Smooth muscle cell (in vitro differentiated cells): ENCODE results near the gene BAIAP2L1. TPM values are rescaled to one million over a fixed set of nuclear protein-coding genes. Genes with fewer than 3 reads are reported as not detected.
"Not testable (repeated sequence)": the region's sequence is repeated elsewhere in the genome, so short reads cannot be mapped to it uniquely, and the experiment has no call there.

Experiments
- DNase-seq: peaks from one replicate; lab custom pipeline; 2025; ENCODE audit not compliant: unreplicated experiment; lab: John Stamatoyannopoulos, UW
- H2AFZ ChIP-seq: fragments of 200-600 bp; sonication (generic); 2 replicates; pipeline ENCODE4 v1.6.0; 2016; ENCODE audit warnings: antibody characterized with exemption, low read depth, mild to moderate bottlenecking
- H3F3A ChIP-seq: fragments of 200-600 bp; sonication (generic); 2 replicates; pipeline ENCODE4 v1.6.0; 2017; ENCODE audit warnings: antibody characterized with exemption, low read depth
- H3K27ac ChIP-seq: fragments of 200-600 bp; sonication (generic); 2 replicates; pipeline ENCODE4 v1.5.1; 2016; ENCODE audit warnings: low read depth, mild to moderate bottlenecking
- H3K27me3 ChIP-seq: fragments of 200-600 bp; sonication (generic); 2 replicates; pipeline ENCODE4 v1.6.1; 2016; ENCODE audit warnings: low read depth, mild to moderate bottlenecking
- H3K36me3 ChIP-seq: fragments of 200-600 bp; sonication (generic); 2 replicates; pipeline ENCODE4 v1.5.1; 2016; ENCODE audit warnings: low read depth
- H3K4me1 ChIP-seq: fragments of 200-600 bp; sonication (generic); 2 replicates; pipeline ENCODE4 v1.5.1; 2016; ENCODE audit warnings: low read depth
- H3K4me2 ChIP-seq: fragments of 200-600 bp; sonication (generic); 2 replicates; pipeline ENCODE4 v1.6.0; 2016; ENCODE audit warnings: mild to moderate bottlenecking
- H3K4me3 ChIP-seq: fragments of 200-600 bp; sonication (generic); 2 replicates; pipeline ENCODE4 v1.5.1; 2016; ENCODE audit warnings: mild to moderate bottlenecking
- H3K79me2 ChIP-seq: fragments of 200-600 bp; sonication (generic); 2 replicates; pipeline ENCODE4 v1.6.0; 2016; ENCODE audit warnings: low read depth, mild to moderate bottlenecking
- H3K9ac ChIP-seq: fragments of 200-600 bp; sonication (generic); 2 replicates; pipeline ENCODE4 v1.6.0; 2016; ENCODE audit warnings: low read depth
- H3K9me3 ChIP-seq: fragments of 200-600 bp; sonication (generic); replicated peaks from 2 replicates; pipeline ENCODE4 v1.5.1; 2016; ENCODE audit warnings: low read depth
- H4K20me1 ChIP-seq: fragments of 200-600 bp; sonication (generic); 2 replicates; pipeline ENCODE4 v1.6.0; 2016; ENCODE audit warnings: low read depth
- CTCF ChIP-seq: fragments of 200-600 bp; sonication (generic); IDR thresholded peaks from 2 replicates; pipeline ENCODE4 v1.5.1; 2017; ENCODE audit warnings: borderline replicate concordance, mild to moderate bottlenecking, antibody characterized with exemption; ENCODE audit not compliant: insufficient read depth, poor library complexity, severe bottlenecking
- WGBS: methylation state at CpG from one replicate; pipeline ENCODE4 v1.1.7; 2016; ENCODE audit warnings: low lambda C conversion rate; 5-methylcytosine and 5-hydroxymethylcytosine counted together
- polyA plus RNA-seq: library from polyadenylated mRNA; unstranded; fragments of >200 nt; fragmentation: Nextera tagmentation; extraction: Ambion mirVana; gene quantifications from 2 replicates; pipeline ENCODE4 v1.2.1, GENCODE V29; 2016
- total RNA-seq: library from RNA; depleted of rRNA; stranded (reverse); fragments of >200 nt; gene quantifications from 2 replicates; pipeline ENCODE4 v1.2.3, GENCODE V29; 2014

The BAIAP2L1 gene
- total and polyA plus RNA-seq, 2 experiments from 2014 or later, result 45.0 to 55.1 TPM

- H2AFZ ChIP-seq, result no peak overlapping the region
- H3K27ac ChIP-seq, result no peak overlapping the region
- H3K4me1 ChIP-seq, result no peaks in the 10 kb centered on the region
- H3K79me2 ChIP-seq, result no peaks in the 10 kb centered on the region
- DNase-seq, result no peak
- H4K20me1 ChIP-seq, result no peaks in the 10 kb centered on the region
- no peaks in the 10 kb centered on the region for H3K36me3 ChIP-seq
- TF ChIP-seq CTCF, result no peak
- no peak overlapping the region for H3K4me3 ChIP-seq
- no peaks in the 10 kb centered on the region for H3K27me3 ChIP-seq
- 85% methylated on average over 10 of the region's 10 CpGs for WGBS
- H3K9ac ChIP-seq, result no peak overlapping the region
- no peaks in the 10 kb centered on the region for H3F3A ChIP-seq
- no peaks in the 10 kb centered on the region for H3K9me3 ChIP-seq
- H3K4me2 ChIP-seq, result no peak overlapping the region
Measured at GRCh38 chr7:98434087-98434486, 33.2 kb upstream of the BAIAP2L1 start.

- H3K79me2 ChIP-seq, result no peaks in the 10 kb centered on the region
- DNase-seq, result no peak
- no peak for TF ChIP-seq CTCF
- no peak overlapping the region for H2AFZ ChIP-seq
- no peak overlapping the region for H3K9ac ChIP-seq
- H3K4me1 ChIP-seq, result no peaks in the 10 kb centered on the region
- H3F3A ChIP-seq, result no peaks in the 10 kb centered on the region
- no peak overlapping the region for H3K27ac ChIP-seq
- no peaks in the 10 kb centered on the region for H4K20me1 ChIP-seq
- 95% methylated on average over 13 of the region's 13 CpGs for WGBS
- H3K4me2 ChIP-seq, result no peak overlapping the region
- no peaks in the 10 kb centered on the region for H3K36me3 ChIP-seq
- no peak overlapping the region for H3K4me3 ChIP-seq
- no peaks in the 10 kb centered on the region for H3K9me3 ChIP-seq
- no peaks in the 10 kb centered on the region for H3K27me3 ChIP-seq
Measured at GRCh38 chr7:98429799-98430198, 28.9 kb upstream of the BAIAP2L1 start.

- no peak for DNase-seq
- Histone ChIP-seq H4K20me1 (no peaks in the 10 kb centered on the region), H3K4me2 (no peak overlapping the region), H3K9ac (no peak overlapping the region), H3K36me3 (no peaks in the 10 kb centered on the region), H3K4me3 (no peak overlapping the region), H2AFZ (no peak overlapping the region), H3F3A (no peaks in the 10 kb centered on the region), H3K9me3 (no peaks in the 10 kb centered on the region), H3K27ac (no peak overlapping the region), H3K4me1 (peaks cover 5% of the 10 kb centered on the region), H3K27me3 (no peaks in the 10 kb centered on the region), H3K79me2 (no peaks in the 10 kb centered on the region)
- TF ChIP-seq CTCF, result no peak
- WGBS, result 85% methylated on average over 2 of the region's 2 CpGs
Measured at GRCh38 chr7:98423043-98423442, 22.2 kb upstream of the BAIAP2L1 start.

GRCh38 chr7:98420966-98421612 lies 20.2 kb upstream of the BAIAP2L1 start:
- no peaks in the 10 kb centered on the region for H3F3A ChIP-seq
- H3K27ac ChIP-seq, result no peak overlapping the region
- no peaks in the 10 kb centered on the region for H3K79me2 ChIP-seq
- H3K9me3 ChIP-seq, result no peaks in the 10 kb centered on the region
- H3K4me1 ChIP-seq, result peaks cover 9% of the 10 kb centered on the region
- no peak overlapping the region for H2AFZ ChIP-seq
- H3K36me3 ChIP-seq, result no peaks in the 10 kb centered on the region
- 36% methylated on average over 27 of the region's 27 CpGs for WGBS
- peak; percentile 89 for TF ChIP-seq CTCF
- no peak overlapping the region for H3K4me2 ChIP-seq
- H3K27me3 ChIP-seq, result no peaks in the 10 kb centered on the region
- no peaks in the 10 kb centered on the region for H4K20me1 ChIP-seq
- no peak for DNase-seq
- no peak overlapping the region for H3K9ac ChIP-seq
- no peak overlapping the region for H3K4me3 ChIP-seq

GRCh38 chr7:98419988-98420387 lies 19.1 kb upstream of the BAIAP2L1 start:
- not testable (repeated sequence) for H3F3A ChIP-seq, DNase-seq

More at GRCh38 chr7:98419988-98420387, 19.1 kb upstream of the BAIAP2L1 start:
- not testable (repeated sequence) for H3K9me3 ChIP-seq, H2AFZ ChIP-seq, H3K9ac ChIP-seq, H3K4me1 ChIP-seq, H4K20me1 ChIP-seq, H3K27me3 ChIP-seq, H3K4me3 ChIP-seq, H3K4me2 ChIP-seq, H3K79me2 ChIP-seq, H3K36me3 ChIP-seq
- WGBS, result 98% methylated on average over 3 of the region's 3 CpGs
- H3K27ac ChIP-seq, result peak overlapping the region; percentile 93
